Hepatic stellate cell (primary cell): ENCODE measurements around the gene PEX14.

Experiments
- DNase-seq: peaks from one replicate; pipeline ENCODE4 v3.0.0; 2011; ENCODE audit warnings: low spot score

The PEX14 gene

GRCh38 chr1:10597492-10598388, 123.0 kb downstream of the PEX14 start:
- DNase-seq = no peak

DNA sequence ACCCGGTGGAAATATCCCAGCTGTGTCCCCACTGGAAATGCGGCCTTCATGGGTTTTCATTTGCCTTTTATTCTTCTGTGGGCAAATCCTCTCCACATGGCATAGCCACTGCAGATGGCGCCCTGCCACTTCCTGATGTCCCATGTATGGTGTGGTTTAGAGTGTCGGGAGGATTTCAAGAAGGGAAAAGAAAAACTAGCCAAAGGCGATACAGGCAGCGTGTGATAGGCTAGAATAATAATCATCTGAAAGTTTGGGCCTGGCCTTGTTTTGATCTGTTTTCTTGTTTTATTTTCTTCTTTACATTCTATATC, 123.6 kb downstream of the PEX14 start:
- no peak for DNase-seq

DNA sequence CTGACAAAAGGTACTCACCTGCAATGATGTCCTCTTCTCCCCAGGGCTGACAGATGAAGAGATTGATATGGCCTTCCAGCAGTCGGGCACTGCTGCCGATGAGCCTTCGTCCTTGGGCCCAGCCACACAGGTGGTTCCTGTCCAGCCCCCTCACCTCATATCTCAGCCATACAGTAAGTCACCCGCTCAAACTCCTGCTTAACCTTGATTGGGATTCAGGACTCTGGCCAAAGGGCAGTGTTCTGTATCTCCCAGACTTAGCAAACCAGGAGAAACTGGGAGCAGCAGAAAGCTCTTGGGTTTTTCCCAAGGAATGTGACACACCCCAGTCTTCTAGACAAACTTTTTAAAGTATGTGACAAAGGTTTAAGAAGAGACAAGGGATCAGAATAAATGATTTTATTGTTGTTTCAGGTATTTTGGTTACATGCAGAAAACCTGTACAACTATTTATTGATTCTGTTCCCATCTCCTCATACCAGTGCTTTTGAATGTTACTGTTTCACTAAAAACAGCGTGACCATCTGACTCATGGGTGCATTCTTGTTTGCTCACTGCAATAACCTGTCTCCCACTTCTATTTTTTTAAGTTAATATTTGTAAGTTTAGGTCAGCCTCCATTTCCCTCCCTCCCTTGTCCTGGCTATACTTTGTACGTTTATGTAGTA, 124.6 kb downstream of the PEX14 start:
- peak; percentile 81 for DNase-seq

DNA sequence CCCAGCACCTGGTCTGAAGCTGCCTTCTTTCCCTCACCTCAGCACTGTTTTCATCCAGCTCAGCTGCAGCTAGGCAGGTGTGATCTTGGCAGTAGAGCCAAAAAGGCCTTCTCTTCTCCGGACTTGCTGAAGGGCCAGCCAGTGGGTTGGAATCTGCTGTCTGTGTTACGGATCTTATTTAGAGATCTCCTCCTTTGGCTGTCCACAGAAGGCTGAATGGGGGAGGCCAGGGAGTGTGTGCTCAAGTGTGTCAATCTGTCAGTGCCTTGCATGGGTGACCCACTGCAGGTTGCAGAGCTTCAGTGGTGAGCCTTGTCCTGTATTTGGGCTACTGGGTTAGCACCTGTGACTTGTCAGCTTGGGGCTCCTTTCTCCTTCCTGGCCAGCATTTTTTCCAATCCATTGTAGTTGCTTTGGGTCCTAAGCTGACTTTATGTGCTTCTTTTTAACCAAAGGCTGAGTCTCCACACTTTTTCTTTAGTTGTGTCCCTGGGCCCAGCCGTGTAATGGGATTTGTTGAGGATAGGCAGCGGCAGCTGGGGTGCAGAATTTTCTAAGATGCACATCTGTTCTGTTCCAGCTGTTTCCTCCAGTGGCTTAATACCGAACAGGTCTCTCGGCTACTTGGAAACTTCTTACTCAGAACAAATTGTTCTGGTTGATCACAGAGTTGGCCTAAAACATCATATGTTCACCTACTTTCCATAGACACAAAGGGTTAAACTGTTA, 126.8 kb downstream of the PEX14 start:
- no peak for DNase-seq

DNA sequence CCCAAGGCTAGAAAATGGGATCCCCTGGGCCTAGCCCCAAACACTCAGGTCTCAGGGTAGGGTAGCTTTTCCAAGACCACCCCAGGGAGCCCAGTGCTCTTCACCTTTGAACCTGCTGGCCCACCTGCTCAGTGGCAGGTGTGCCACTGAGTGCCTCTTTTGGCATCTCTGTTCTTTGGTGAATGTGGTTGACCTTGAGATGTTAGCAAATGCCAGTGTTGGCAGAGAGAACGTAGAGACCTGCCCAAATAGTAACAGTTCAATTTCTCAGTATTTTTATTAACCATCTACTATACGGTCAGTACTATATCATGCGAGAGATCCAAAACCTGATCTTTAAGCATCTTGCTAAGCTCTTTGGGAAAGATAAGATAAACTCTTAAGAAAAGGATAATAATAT, 128.2 kb downstream of the PEX14 start:
- no peak for DNase-seq

DNA sequence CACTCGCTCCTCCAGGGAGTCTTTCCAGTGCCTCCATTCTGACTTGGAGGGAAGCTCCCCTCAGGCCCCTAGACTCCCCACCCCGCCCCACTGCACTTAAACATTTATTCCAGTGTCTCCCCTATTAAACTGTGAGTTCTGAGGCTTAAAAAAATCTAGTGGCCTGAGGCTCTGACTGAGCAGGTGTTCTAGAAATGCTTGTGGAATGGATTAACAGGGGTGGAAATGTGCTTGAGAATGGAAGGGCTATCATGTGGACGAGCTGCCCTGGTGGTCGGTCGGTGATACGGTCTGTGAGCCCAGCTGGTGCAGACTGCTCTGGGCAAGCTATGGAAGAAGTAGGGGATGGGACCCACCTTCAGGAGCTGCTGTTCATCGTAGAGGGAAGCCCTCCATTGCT, 130.2 kb downstream of the PEX14 start:
- DNase-seq = no peak

- DNase-seq = no peak
Measured at GRCh38 chr1:10606064-10606463, 131.3 kb downstream of the PEX14 start.

DNA sequence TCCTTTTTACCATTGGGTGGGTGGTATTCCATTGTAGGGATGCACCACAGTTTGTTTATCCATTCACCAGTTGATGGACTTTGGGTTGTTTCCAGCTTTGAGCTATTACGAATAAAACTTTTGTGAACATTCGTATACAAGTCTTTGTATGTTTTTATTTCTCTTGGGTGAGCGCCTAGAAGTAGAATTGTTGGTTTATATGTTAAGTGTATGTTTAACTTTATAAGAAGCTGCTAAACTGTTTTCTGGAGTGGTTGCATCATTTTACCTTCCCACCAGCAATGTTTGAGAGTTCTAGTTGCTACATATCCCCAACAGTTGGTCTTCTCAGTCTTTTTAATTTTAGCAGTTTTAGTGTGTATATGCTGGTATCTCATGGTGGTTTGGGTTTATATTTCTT, 132.5 kb downstream of the PEX14 start:
- DNase-seq = no peak

GRCh38 chr1:10608690-10609089, 133.9 kb downstream of the PEX14 start:
- no peak for DNase-seq

GRCh38 chr1:10610901-10611600, 136.3 kb downstream of the PEX14 start:
- DNase-seq = no peak

DNA sequence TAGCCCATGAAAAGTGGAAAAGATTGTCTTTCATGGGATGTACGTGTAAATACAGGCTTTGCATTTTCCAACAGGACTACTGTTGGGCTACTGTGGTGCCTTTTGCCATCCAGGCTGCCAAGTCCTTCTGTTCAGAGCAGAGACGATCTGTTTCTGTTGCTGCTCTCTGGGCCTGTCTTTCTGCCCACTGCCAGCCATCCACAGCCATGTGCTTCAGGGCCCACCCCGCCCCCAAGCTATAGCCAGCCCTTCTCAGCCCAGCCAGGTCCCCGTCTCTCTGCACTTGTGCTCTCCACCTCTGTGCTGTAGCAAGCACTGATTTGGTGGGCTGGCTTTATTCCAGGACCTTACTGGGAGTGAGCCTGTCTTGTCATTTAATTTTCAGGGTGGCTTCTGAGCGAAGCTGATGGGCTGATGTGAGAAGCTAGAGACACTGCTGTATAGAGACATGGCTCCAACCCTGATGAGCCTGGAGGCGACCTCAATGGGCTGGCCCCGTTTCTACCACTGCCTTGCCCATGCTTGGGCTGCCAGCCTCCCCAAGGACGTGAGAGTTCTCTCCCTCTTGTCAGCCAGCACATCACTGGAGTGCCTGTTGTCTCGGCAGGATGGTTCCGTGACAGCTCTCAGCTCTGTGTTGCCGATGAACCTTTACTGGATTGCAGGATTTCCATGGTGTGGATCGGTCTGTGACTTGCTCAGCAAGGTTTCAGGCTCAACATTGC, 137.8 kb downstream of the PEX14 start:
- no peak for DNase-seq

- no peak for DNase-seq
Measured at GRCh38 chr1:10613340-10613739, 138.6 kb downstream of the PEX14 start.

DNA sequence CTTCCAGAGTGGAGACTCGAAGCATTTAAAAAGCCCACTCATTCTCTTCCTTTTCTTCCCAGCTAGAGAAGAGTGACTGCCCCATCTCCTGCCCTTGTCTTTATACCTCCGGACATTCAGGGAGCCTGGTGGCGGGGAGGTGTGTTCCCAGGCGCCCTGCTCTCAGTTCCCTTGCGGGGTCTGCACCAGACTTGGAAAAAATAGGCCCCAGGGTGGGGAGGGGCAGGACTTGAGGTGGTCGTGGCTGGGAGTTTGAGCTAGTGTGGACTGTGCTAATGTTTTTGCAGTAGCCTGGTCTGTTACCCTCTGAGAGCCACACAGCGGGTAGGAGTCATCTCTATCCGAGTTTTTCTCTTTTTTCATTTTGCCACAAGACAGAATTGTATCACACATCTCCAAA, 139.1 kb downstream of the PEX14 start:
- DNase-seq = no peak

DNA sequence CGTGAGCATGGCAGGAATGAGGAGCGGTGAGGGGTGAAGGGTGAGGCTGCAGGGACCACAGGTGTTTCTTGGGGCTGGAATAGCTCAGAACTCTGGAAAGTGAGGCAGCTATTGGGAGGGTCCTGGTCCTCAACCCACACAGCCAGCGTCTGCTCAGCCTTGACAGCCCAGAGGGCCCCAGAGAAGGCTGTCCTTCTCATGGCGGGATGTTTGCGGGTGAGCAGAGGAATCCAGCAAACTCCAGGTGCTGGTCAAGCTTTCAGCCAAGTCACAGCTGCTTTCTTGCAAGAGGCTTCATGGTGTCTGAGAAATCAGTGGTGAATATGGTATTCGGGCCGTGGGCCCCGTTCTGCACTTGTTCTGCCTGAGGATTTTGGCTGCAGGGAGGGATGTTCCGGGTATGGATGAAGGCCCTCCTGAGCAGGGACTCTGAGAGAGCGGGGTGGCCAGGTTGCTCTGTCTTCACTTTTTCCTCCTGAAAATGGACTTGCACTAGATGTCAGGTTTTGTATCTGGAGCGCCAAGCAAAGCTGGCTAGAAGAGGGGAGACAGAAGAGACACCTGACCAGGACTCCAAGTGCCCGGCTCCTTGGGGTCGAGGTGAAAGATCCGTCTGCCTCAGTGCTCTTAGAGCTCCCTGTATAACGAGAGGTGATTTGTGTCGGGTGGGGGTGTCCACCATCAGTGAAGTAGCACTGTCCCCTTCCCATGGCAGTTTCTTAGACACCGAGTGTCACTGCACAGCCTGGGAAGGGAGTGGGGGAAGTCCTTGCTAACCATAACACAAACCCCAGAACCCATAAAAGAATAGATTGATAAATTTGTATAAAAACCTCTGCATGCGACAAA, 139.9 kb downstream of the PEX14 start:
- no peak for DNase-seq

GRCh38 chr1:10615332-10615731, 140.6 kb downstream of the PEX14 start:
- no peak for DNase-seq

GRCh38 chr1:10615932-10616671, 141.4 kb downstream of the PEX14 start:
- no peak for DNase-seq

GRCh38 chr1:10616696-10617095, 141.9 kb downstream of the PEX14 start:
- no peak for DNase-seq

DNA sequence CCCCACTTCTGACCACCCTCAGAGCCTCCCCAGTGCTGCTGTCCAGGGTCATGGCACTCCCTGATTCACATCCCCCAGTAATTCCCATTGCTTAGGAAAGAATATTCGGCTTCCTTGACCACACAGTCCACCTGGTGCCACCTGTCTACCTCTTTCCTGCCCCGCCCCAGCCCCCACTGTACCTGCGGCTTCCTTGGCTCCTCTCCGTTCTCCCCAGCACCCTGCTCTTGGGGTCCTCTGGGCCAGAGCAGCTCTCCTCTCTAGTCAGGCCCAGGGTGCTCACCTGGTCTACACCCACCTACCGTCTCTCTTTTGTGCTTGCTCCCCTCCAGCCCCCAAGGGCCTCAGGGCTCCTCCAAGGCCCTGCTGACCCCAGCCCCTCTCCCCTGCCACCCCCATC, 142.6 kb downstream of the PEX14 start:
- no peak for DNase-seq

GRCh38 chr1:10617931-10618885, 143.5 kb downstream of the PEX14 start:
- no peak for DNase-seq
